Measurements from ENCODE around the gene UPF3A. TPM values are rescaled to one million over a fixed set of nuclear protein-coding genes. Genes with fewer than 3 reads are reported as not detected.

UPF3A gene
- total and polyA plus RNA-seq, 10 of the 15 experiments (the other 5 are each of a cell fraction or from before 2014, with no cell fraction given), result 18.6 to 61.5 (median 43.3) TPM

DNA sequence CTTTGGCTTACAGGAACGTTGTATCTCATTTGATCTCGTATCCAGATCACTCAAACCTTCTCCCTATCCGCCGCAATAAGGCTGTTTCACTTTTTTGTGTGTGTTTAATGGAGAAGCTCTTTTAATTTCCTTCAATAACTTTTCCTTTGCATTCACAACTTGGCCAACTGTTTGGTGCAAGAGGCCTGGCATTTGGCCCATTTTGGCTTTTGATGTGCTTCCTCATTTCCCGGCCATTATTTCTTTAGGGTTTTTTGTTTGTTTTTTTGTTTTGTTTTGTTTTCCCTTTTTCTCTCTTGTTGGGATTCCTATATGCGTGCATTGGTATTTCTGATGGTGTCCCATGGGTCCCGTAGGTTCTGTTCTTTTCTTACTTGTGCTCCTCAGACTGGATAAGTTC is 6.1 kb upstream of the UPF3A start:
- in situ Hi-C loops (cut with MboI) (no loop called here), intact Hi-C loops (cut with micrococcal nuclease; ENCODE audit: unreplicated experiment) (no loop called here)
- DNase-seq (ENCODE audit: low read depth, low spot score) (no peak), ATAC-seq (no peak), FAIRE-seq (no peak)
- Histone ChIP-seq H4K20me1 (ENCODE audit: control insufficient read depth, insufficient read depth) (no peaks in the 10 kb centered on the region), H3K4me2 (ENCODE audit: control insufficient read depth, insufficient read depth) (no peak overlapping the region), H3K36me3 (ENCODE audit: control insufficient read depth in 2 of 2, insufficient read depth in 2 of 2, low read length in 1 of 2) (peaks cover 0 to 9% of the 10 kb centered on the region in 2 experiments; a peak in 3 of 4 replicates), H3K9ac (ENCODE audit: control insufficient read depth, insufficient read depth, low read length) (no peak overlapping the region), H3K4me1 (ENCODE audit: control insufficient read depth, insufficient read depth, low read length) (peaks cover 6% of the 10 kb centered on the region), H3K79me2 (ENCODE audit: control insufficient read depth, insufficient read depth, low read length) (no peaks in the 10 kb centered on the region), H3K27me3 (replicated peaks in 1 of 2; ENCODE audit: control insufficient read depth in 2 of 2, insufficient read depth in 2 of 2, low read length in 1 of 2) (no peaks in the 10 kb centered on the region), H3K27ac (ENCODE audit: control insufficient read depth, insufficient read depth) (no peak overlapping the region), H3K9me3 (replicated peaks; ENCODE audit: control insufficient read depth, insufficient read depth, low read length) (no peaks in the 10 kb centered on the region), H3K4me3 (no peak overlapping the region), H2AFZ (ENCODE audit: control insufficient read depth, low read depth, low read length) (no peak overlapping the region)
- ChIA-PET RAD21 (ENCODE audit: unreplicated experiment) (no interaction called here), POLR2A (interaction anchor here (0.9 kb wide), 1 partner anchor 34 kb away, joined by 3 read pairs; no protein-coding TSS in a partner anchor), SMC1A (ENCODE audit: uncharacterized antibody, unreplicated experiment) (no interaction called here), CTCF (no interaction called here)
- BruUV-seq (replicated peaks), result no TSS peak
- TF ChIP-seq SRF (IDR thresholded peaks at IDR 0.05; ENCODE audit: low read depth in 2 of 2, low read length in 2 of 2) (no peak), SREBF2 (IDR thresholded peaks at IDR 0.05; ENCODE audit: low read length) (no peak), ZZZ3 (IDR thresholded peaks at IDR 0.05; ENCODE audit: control insufficient read depth, insufficient read length, low read depth) (no peak), IKZF1 (conservative IDR thresholded peaks at IDR 0.05) (no peak), RELA (IDR thresholded peaks at IDR 0.05; ENCODE audit: borderline replicate concordance, partially characterized antibody) (no peak), CREB1 (IDR thresholded peaks at IDR 0.05; ENCODE audit: low read depth) (no peak), MEF2B (IDR thresholded peaks at IDR 0.05; ENCODE audit: partially characterized antibody, poor library complexity, severe bottlenecking) (no peak), CBFB (IDR thresholded peaks at IDR 0.05; ENCODE audit: low read depth) (no peak), ZNF217 (IDR thresholded peaks at IDR 0.05) (no peak), FOXK2 (IDR thresholded peaks at IDR 0.05) (no peak), ASH2L (IDR thresholded peaks at IDR 0.05; ENCODE audit: borderline replicate concordance, low read depth) (no peak), SUZ12 (IDR thresholded peaks at IDR 0.05; ENCODE audit: unreplicated experiment) (no peak), TBL1XR1 (IDR thresholded peaks at IDR 0.05; ENCODE audit: low read depth, low read length) (no peak), TCF3 (IDR thresholded peaks at IDR 0.05; ENCODE audit: borderline replicate concordance, insufficient read depth, low read depth, low read length) (no peak), KLF5 (IDR thresholded peaks at IDR 0.05; ENCODE audit: partially characterized antibody) (no peak), TCF12 (IDR thresholded peaks at IDR 0.05; ENCODE audit: low read depth, low read length) (no peak)
- TF ChIP-seq, protein P1, sequence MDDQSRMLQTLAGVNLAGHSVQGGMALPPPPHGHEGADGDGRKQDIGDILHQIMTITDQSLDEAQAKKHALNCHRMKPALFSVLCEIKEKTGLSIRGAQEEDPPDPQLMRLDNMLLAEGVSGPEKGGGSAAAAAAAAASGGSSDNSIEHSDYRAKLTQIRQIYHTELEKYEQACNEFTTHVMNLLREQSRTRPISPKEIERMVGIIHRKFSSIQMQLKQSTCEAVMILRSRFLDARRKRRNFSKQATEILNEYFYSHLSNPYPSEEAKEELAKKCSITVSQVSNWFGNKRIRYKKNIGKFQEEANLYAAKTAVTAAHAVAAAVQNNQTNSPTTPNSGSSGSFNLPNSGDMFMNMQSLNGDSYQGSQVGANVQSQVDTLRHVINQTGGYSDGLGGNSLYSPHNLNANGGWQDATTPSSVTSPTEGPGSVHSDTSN (IDR thresholded peaks at IDR 0.05; ENCODE audit: insufficient replicate concordance, low read depth, low read length), result no peak
- TF ChIP-seq, protein P2, sequence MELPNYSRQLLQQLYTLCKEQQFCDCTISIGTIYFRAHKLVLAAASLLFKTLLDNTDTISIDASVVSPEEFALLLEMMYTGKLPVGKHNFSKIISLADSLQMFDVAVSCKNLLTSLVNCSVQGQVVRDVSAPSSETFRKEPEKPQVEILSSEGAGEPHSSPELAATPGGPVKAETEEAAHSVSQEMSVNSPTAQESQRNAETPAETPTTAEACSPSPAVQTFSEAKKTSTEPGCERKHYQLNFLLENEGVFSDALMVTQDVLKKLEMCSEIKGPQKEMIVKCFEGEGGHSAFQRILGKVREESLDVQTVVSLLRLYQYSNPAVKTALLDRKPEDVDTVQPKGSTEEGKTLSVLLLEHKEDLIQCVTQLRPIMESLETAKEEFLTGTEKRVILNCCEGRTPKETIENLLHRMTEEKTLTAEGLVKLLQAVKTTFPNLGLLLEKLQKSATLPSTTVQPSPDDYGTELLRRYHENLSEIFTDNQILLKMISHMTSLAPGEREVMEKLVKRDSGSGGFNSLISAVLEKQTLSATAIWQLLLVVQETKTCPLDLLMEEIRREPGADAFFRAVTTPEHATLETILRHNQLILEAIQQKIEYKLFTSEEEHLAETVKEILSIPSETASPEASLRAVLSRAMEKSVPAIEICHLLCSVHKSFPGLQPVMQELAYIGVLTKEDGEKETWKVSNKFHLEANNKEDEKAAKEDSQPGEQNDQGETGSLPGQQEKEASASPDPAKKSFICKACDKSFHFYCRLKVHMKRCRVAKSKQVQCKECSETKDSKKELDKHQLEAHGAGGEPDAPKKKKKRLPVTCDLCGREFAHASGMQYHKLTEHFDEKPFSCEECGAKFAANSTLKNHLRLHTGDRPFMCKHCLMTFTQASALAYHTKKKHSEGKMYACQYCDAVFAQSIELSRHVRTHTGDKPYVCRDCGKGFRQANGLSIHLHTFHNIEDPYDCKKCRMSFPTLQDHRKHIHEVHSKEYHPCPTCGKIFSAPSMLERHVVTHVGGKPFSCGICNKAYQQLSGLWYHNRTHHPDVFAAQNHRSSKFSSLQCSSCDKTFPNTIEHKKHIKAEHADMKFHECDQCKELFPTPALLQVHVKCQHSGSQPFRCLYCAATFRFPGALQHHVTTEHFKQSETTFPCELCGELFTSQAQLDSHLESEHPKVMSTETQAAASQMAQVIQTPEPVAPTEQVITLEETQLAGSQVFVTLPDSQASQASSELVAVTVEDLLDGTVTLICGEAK (IDR thresholded peaks at IDR 0.05; ENCODE audit: borderline replicate concordance), result no peak
- TF ChIP-seq, protein P3, sequence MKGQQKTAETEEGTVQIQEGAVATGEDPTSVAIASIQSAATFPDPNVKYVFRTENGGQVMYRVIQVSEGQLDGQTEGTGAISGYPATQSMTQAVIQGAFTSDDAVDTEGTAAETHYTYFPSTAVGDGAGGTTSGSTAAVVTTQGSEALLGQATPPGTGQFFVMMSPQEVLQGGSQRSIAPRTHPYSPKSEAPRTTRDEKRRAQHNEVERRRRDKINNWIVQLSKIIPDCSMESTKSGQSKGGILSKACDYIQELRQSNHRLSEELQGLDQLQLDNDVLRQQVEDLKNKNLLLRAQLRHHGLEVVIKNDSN (IDR thresholded peaks at IDR 0.05; ENCODE audit: borderline replicate concordance, extremely low read length, insufficient read depth, low read depth, low read length), result no peak
- WGBS (ENCODE audit: insufficient coverage, insufficient replicate concordance, low lambda C conversion rate, missing lambda C conversion rate), result 99% methylated on average over 7 of the region's 7 CpGs

Data from GM12878 (cell line).